Right hindlimb (tissue), 1 donor: Measurements from ENCODE around the gene ZNF341.
A peak's percentile ranks its signal among the peaks of the same experiment; 100 is the strongest.

Source experiments
- DNase-seq: peaks from one replicate; pipeline ENCODE4 v3.0.0-alpha.2; 2018

ZNF341 gene

GRCh38 chr20:33828326-33828844, 96.6 kb downstream of the ZNF341 start:
- DNase-seq = no peak

DNA sequence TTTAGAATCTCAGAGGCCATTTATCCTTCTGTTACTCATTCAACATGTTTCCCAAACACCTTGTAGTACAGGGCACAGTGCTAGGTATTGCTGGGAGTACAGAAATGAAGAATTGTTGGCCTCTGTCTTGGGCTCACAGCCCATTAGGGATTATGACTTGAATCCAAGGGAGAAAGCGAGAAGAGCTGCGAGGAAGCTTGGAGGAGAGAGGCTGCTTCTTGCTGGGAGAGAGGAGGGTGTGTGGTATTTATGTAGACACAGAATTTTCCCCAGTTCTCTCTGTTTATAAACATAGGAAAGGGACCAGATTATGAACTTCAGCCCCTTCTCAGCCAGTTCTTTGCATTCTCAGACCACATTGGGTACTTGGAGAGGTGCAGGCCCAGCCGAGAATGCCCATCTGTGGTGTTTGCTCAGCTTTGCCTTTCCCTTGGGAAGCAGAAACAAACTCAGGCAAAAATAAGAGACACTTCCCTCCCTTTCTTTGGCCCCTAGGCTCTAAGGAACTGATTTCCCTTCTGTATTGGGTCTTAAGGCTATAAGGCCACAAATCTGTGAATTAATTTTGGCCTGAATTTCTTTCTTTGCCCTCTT, 97.3 kb downstream of the ZNF341 start:
- DNase-seq = no peak

DNA sequence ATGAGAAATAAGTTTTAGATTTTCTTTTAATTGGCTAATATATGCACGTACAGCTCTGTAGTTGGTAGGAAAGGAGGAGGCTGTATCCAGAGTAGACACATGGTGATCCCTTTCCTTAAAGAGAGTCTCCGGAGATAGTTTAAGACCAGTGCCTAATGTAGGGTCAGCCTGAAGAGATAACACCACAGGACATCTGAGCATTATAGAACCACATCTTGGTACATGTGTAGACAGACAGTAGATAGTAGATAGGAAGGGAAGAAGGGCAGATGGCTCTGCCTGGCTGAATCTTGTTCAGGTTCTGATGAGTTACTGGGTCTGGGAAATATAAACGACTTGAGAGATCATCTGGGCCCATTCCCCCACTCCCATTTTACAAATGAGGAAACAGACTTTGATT, 97.8 kb downstream of the ZNF341 start:
- no peak for DNase-seq

DNA sequence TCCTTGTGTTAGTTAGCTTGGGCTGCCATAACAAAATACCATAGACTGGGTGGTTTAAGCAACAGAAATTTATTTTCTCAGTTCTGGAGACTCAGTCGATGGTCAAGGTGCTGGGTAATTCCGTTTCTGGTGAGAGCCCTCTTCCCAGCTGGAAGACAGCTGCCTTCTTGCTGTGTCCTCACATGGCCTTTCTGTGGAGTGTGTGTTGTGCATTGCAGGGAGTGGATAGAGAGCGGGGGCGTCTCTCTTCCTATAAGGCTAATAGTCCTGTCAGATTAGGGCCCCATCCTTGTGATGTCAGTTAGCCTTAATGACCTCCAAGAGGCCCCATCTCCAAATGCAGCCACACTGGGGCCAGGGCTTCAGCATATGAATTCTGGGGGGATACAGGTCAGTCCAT, 98.6 kb downstream of the ZNF341 start:
- DNase-seq = no peak

GRCh38 chr20:33832103-33832804, 100.5 kb downstream of the ZNF341 start:
- peak; percentile 72 for DNase-seq

GRCh38 chr20:33833333-33833732, 101.5 kb downstream of the ZNF341 start:
- DNase-seq = no peak

GRCh38 chr20:33835615-33836172, 103.9 kb downstream of the ZNF341 start:
- no peak for DNase-seq

- DNase-seq = no peak
Observed at GRCh38 chr20:33836277-33836676, 104.5 kb downstream of the ZNF341 start.

DNA sequence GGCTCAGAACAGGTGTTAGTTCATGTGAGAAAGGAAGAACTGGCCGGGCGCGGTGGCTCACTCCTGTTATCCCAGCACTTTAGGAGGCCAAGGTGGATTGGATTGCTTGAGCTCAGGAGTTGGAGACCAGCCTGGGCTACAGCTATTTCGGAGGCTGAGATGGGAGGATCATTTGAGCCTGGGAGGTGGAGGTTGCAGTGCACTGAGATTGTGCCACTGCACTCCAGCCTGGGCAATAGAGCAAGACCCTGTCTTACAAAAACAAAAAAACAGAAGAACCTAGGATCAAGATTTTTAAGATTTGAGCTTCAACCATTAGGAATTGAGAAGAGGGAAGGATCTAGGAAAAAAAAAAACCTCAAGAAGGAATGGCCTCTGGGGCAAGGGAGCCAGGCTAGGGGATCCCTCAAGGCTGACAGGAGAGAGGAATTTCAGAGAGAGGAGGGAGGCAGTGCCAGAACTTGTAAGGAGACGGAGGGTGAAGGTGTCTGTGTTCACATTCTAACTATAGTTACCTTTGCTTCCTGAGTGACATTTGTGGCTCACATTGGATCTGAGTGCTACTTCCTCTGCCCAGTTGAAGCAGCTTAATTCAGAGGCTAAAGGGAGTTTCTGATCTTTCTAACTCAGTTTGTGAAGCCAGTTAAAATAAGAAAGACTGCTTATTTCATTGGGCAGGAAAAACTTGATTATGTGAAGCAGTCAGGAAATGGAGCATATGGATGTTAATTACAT, 105.5 kb downstream of the ZNF341 start:
- no peak for DNase-seq

DNA sequence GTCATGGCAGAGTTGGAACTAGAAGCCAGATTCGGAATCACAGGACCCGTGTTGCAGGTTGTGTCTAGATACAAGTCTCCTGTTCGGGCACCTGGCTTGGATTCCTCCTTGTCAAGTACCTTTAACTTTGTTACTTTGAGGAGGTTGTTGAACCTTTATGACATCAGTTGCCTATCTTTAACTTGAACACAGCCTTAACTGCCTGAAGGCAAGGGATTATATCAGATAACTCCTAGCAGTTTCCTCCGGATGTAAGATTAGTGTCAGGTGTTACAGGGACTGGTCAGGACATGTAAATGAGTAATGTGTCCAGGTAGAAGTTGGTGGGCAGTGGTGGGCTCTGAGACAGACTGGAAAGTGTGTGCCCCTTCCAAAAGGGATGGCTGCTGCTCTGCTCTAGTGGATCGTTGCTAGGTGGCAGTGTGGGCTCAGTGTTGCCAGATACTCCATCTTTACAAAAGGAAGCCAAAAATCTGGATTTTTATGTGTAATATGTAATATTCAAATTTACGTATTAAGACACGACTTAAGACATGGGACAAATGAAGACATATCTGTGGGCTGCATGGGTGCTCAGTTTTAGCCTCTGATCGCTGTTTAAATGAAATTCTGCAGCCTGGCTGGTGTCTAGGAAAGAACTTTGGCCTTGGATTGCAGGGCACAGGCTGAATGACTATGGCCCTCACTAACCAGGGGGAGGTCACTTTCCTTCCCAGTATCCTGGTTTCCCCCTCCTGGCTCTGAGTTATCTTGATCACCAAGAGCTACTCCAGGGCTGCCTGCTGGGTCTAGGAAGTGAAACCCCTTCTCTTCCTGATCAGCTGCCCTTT, 106.5 kb downstream of the ZNF341 start:
- no peak for DNase-seq

DNA sequence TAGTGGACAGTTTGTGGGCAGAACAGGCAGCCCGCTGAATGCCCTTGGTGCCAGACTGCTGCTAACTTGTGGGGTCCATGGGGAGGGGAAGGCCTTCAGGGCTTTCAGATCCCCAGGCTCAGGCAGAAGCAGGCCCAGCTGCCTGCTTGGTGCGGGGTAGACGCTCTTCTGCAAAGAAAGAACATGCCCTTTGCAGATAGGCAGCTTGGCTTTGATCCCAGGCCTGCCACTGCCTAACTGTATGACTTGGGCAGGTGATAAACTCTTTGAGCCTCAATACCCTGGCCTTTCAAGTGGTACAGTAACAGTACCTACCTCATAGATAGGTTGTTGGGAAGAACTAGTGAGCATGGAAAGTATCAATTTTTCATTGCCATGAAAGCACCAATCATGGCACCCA, 107.8 kb downstream of the ZNF341 start:
- no peak for DNase-seq

GRCh38 chr20:33840160-33840559, 108.4 kb downstream of the ZNF341 start:
- no peak for DNase-seq

DNA sequence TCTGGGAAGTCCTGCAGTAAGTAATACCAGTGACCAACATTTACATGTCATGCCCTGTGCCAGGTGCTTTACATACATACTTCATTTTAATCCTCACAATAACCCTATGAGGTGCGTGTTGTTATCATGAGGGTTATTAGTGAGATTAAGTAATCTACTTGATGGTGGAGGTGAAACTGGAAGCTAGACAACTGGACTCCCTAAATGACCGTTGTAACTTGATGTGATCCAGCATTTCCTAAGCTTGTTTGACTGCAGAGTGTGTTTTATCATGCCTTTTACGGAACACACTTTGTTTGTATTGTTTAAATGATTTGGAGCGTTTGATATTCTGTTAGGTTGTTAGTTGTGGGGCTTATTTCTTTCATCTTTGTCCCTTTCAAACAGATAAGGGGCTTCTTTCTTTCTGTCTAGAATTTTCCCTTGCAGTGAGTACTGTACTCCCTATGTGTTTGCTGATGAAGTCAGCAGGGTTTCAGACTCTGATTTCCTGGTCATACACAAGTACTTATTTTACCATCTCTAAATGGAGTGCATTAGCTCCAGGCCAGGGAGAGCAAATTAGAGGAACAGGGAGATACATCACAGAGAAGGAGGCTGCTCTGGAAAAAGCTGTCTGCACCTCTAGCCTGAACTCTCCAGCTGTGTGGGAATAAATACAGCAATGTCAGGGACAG, 109.1 kb downstream of the ZNF341 start:
- DNase-seq = no peak

DNA sequence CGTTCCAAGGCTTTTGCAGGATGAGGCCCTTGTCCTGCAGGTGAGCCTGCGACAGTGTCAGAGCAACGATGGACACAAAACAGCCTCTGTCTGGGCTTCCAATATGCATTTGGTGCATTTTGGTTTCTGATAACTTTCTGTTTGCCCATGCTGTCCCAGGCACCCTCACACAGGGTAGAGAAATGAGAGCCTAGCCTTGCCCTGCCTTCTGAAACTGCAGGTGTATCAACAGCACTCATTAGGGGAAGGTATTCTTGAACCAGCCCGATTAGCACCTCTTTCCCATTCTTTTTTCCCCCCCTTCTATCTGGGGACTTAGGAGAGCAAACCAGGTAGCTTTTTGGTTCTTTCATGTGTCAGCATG, 109.6 kb downstream of the ZNF341 start:
- DNase-seq = no peak
